Measurements from ENCODE around the gene TSR3.

The TSR3 gene

GRCh38 chr16:1326391-1326790 lies 25.3 kb downstream of the TSR3 start:
- FAIRE-seq (no peak), DNase-seq (ENCODE audit: low spot score) (no peak)

- FAIRE-seq (no peak), DNase-seq (ENCODE audit: low spot score) (no peak)
Observed at GRCh38 chr16:1325673-1326371, 25.9 kb downstream of the TSR3 start.

- DNase-seq (ENCODE audit: low spot score) (no peak), FAIRE-seq (no peak)
Observed at GRCh38 chr16:1325261-1325660, 26.4 kb downstream of the TSR3 start.

GRCh38 chr16:1324286-1324826 lies 27.3 kb downstream of the TSR3 start:
- DNase-seq (ENCODE audit: low spot score) (no peak), FAIRE-seq (no peak)

- FAIRE-seq (no peak), DNase-seq (ENCODE audit: low spot score) (no peak)
Observed at GRCh38 chr16:1323296-1324239, 28.1 kb downstream of the TSR3 start.

GRCh38 chr16:1322407-1322806 lies 29.3 kb downstream of the TSR3 start:
- DNase-seq (ENCODE audit: low spot score) (no peak), FAIRE-seq (no peak)

- no peak for FAIRE-seq
Observed at GRCh38 chr16:1320658-1321240, 30.9 kb downstream of the TSR3 start.

GRCh38 chr16:1320097-1320496 lies 31.6 kb downstream of the TSR3 start:
- FAIRE-seq (no peak), DNase-seq (ENCODE audit: low spot score) (no peak)

More at GRCh38 chr16:1320658-1321240, 30.9 kb downstream of the TSR3 start:
- no peak for DNase-seq (ENCODE audit: low spot score)

GRCh38 chr16:1319041-1319440 lies 32.6 kb downstream of the TSR3 start:
- no peak for FAIRE-seq
- no peak for DNase-seq (ENCODE audit: low spot score)

- no peak for FAIRE-seq
- DNase-seq (ENCODE audit: low spot score): no peak
Observed at GRCh38 chr16:1318268-1318545, 33.5 kb downstream of the TSR3 start.

GRCh38 chr16:1317479-1318267 lies 34.0 kb downstream of the TSR3 start:
- DNase-seq (ENCODE audit: low spot score) (no peak), FAIRE-seq (no peak)

GRCh38 chr16:1316033-1316405 lies 35.7 kb downstream of the TSR3 start:
- DNase-seq (ENCODE audit: low spot score) (no peak), FAIRE-seq (no peak)

- FAIRE-seq: no peak
- no peak for DNase-seq (ENCODE audit: low spot score)
Observed at GRCh38 chr16:1315081-1316032, 36.3 kb downstream of the TSR3 start.

GRCh38 chr16:1314399-1315068 lies 37.1 kb downstream of the TSR3 start:
- no peak for FAIRE-seq
- DNase-seq (ENCODE audit: low spot score): no peak

- DNase-seq (ENCODE audit: low spot score): no peak
- no peak for FAIRE-seq
Observed at GRCh38 chr16:1313721-1314369, 37.8 kb downstream of the TSR3 start.

GRCh38 chr16:1312903-1313302 lies 38.8 kb downstream of the TSR3 start:
- no peak for FAIRE-seq
- DNase-seq (ENCODE audit: low spot score): no peak

GRCh38 chr16:1312467-1312816 lies 39.2 kb downstream of the TSR3 start:
- no peak for FAIRE-seq
- no peak for DNase-seq (ENCODE audit: low spot score)

GRCh38 chr16:1311738-1312466 lies 39.8 kb downstream of the TSR3 start:
- FAIRE-seq: no peak
- no peak for DNase-seq (ENCODE audit: low spot score)
